RWPE2 (cell line): ENCODE results near the gene ATRAID.
"Not testable (repeated sequence)": the region's sequence is repeated elsewhere in the genome, so short reads cannot be mapped to it uniquely, and the experiment has no call there.

Source experiments
- ATAC-seq: fragments of 200-7000 bp; cut with Tn5 transposase; 3 replicates; pipeline ENCODE4 v1.9.1; 2021; ENCODE audit warnings: low read depth
- DNase-seq: peaks from one replicate; pipeline ENCODE4 v3.0.0-alpha.2; 2020; ENCODE audit warnings: low spot score
- H3K27ac ChIP-seq: fragments of 450-650 bp; 2 replicates; pipeline ENCODE4 v1.5.1; 2017; ENCODE audit warnings: mild to moderate bottlenecking; ENCODE audit not compliant: poor library complexity, severe bottlenecking
- H3K27me3 ChIP-seq: fragments of 250-450 bp; sonication (Bioruptor Pico); 2 replicates; pipeline ENCODE4 v1.5.1; 2021; ENCODE audit warnings: mild to moderate bottlenecking, moderate library complexity; ENCODE audit not compliant: insufficient read depth, poor library complexity, severe bottlenecking
- H3K36me3 ChIP-seq: fragments of 250-450 bp; sonication (Bioruptor Pico); 2 replicates; pipeline ENCODE4 v1.5.1; 2020; ENCODE audit warnings: low read depth, mild to moderate bottlenecking, moderate library complexity
- H3K4me1 ChIP-seq: fragments of 250-450 bp; sonication (Bioruptor Pico); 2 replicates; pipeline ENCODE4 v1.5.1; 2021; ENCODE audit warnings: mild to moderate bottlenecking, moderate library complexity; ENCODE audit not compliant: insufficient read depth, poor library complexity, severe bottlenecking
- H3K4me3 ChIP-seq: fragments of 250-450 bp; sonication (Bioruptor Pico); 2 replicates; pipeline ENCODE4 v1.5.1; 2021; ENCODE audit warnings: mild to moderate bottlenecking, moderate library complexity; ENCODE audit not compliant: severe bottlenecking
- H3K9me3 ChIP-seq: fragments of 250-450 bp; sonication (Bioruptor Pico); 2 replicates; pipeline ENCODE4 v1.5.1; 2021; ENCODE audit warnings: mild to moderate bottlenecking, moderate library complexity; ENCODE audit not compliant: severe bottlenecking
- TF ChIP-seq, protein P1 (sequence below): fragments of 450-650 bp; IDR thresholded peaks from one replicate; pipeline ENCODE4 v1.5.1; 2017; ENCODE audit warnings: mild to moderate bottlenecking, moderate library complexity; ENCODE audit not compliant: poor library complexity, severe bottlenecking

ATRAID gene

DNA sequence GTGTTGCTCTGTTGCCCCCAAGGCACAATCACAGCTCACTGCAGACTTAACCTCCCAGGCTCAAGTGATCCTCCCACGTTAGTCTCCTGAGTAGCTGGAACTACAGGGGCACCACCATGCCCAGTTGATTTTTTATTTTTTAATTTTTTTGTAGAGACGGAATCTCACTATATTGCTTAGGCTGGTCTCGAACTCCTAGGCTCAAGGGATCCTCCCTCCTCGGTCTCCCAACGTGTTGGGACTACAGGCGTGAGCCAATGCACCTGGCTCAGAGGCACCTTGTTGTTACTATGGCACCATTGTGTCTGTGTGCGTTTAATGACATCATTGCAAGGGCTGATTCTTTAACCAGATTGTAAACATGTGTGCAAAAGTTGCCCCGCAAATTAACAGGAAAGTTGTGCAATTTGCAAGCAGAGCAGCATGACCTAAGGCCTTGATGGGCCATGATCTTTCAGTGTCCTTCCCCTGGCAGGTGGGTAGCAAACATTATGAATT, 40.4 kb upstream of the ATRAID start:
- no peak overlapping the region for H3K27ac ChIP-seq
- H3K4me3 ChIP-seq = no peak overlapping the region
- H3K36me3 ChIP-seq = no peaks in the 10 kb centered on the region
- H3K4me1 ChIP-seq = no peaks in the 10 kb centered on the region
- DNase-seq (no peak), ATAC-seq (no peak)
- no peaks in the 10 kb centered on the region for H3K9me3 ChIP-seq
- peaks cover 30% of the 10 kb centered on the region for H3K27me3 ChIP-seq
- TF ChIP-seq, protein P1, sequence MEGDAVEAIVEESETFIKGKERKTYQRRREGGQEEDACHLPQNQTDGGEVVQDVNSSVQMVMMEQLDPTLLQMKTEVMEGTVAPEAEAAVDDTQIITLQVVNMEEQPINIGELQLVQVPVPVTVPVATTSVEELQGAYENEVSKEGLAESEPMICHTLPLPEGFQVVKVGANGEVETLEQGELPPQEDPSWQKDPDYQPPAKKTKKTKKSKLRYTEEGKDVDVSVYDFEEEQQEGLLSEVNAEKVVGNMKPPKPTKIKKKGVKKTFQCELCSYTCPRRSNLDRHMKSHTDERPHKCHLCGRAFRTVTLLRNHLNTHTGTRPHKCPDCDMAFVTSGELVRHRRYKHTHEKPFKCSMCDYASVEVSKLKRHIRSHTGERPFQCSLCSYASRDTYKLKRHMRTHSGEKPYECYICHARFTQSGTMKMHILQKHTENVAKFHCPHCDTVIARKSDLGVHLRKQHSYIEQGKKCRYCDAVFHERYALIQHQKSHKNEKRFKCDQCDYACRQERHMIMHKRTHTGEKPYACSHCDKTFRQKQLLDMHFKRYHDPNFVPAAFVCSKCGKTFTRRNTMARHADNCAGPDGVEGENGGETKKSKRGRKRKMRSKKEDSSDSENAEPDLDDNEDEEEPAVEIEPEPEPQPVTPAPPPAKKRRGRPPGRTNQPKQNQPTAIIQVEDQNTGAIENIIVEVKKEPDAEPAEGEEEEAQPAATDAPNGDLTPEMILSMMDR = no peak

GRCh38 chr2:27174638-27175037, 37.2 kb upstream of the ATRAID start:
- ATAC-seq (no peak), DNase-seq (no peak)
- no peaks in the 10 kb centered on the region for H3K36me3 ChIP-seq
- H3K27ac ChIP-seq = no peak overlapping the region
- TF ChIP-seq, protein P1 = no peak
- peaks cover 30% of the 10 kb centered on the region for H3K27me3 ChIP-seq
- H3K9me3 ChIP-seq = no peaks in the 10 kb centered on the region
- H3K4me3 ChIP-seq = no peak overlapping the region
- H3K4me1 ChIP-seq = no peaks in the 10 kb centered on the region

GRCh38 chr2:27175330-27175729, 36.5 kb upstream of the ATRAID start:
- Histone ChIP-seq H3K9me3 (no peaks in the 10 kb centered on the region), H3K27ac (no peak overlapping the region), H3K4me3 (no peak overlapping the region), H3K27me3 (peaks cover 30% of the 10 kb centered on the region), H3K36me3 (no peaks in the 10 kb centered on the region), H3K4me1 (no peaks in the 10 kb centered on the region)
- ATAC-seq (no peak), DNase-seq (no peak)
- TF ChIP-seq, protein P1 = no peak

DNA sequence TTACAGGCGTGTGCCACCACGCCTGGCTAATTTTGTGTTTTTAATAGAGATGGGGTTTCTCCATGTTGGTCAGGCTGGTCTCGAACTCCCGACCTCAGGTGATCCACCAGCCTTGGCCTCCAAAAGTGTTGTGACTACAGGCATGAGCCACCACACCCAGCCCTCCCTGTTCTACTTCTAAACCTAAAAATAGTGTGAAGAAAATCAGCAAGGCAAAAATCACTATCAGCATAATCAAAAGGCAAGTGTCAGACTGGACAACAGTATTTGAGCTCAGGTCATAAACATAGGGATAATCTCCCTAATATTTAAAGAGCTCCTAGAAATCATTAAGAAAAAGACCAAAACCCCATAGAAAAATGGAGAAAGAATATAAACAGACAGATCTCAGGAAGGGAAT, 36.1 kb upstream of the ATRAID start:
- H3K27ac ChIP-seq, H3K9me3 ChIP-seq, H3K36me3 ChIP-seq, H3K4me1 ChIP-seq, DNase-seq, H3K4me3 ChIP-seq, ATAC-seq: not testable (repeated sequence)
- peaks cover 30% of the 10 kb centered on the region for H3K27me3 ChIP-seq

- Histone ChIP-seq H3K27ac (no peak overlapping the region), H3K4me3 (no peak overlapping the region), H3K27me3 (peaks cover 20% of the 10 kb centered on the region), H3K36me3 (no peaks in the 10 kb centered on the region), H3K4me1 (no peaks in the 10 kb centered on the region), H3K9me3 (no peaks in the 10 kb centered on the region)
- ATAC-seq = no peak
- TF ChIP-seq, protein P1 = no peak
- DNase-seq = no peak
Observed at GRCh38 chr2:27177441-27178351, 34.1 kb upstream of the ATRAID start.
